ENCODE results near the gene AHR. TPM values are rescaled to one million over a fixed set of nuclear protein-coding genes. Genes with fewer than 3 reads are reported as not detected.

AHR gene
- total RNA-seq, 1 experiment from 2014 or later: 6.1 TPM

GRCh38 chr7:17293481-17293880, 5.0 kb upstream of the AHR start:
- H3K27me3 ChIP-seq (ENCODE audit: insufficient read depth, low read length): no peaks in the 10 kb centered on the region
- TF ChIP-seq CTCF (conservative IDR thresholded peaks at IDR 0.05): no peak
- H3K9me3 Mint-ChIP-seq: peaks cover 0 to 8% of the 10 kb centered on the region in 2 experiments; a peak in 1 of 5 replicates

More at GRCh38 chr7:17293481-17293880, 5.0 kb upstream of the AHR start:
- H3K79me2 ChIP-seq (ENCODE audit: insufficient read depth, low read length): no peaks in the 10 kb centered on the region
- H3K14ac ChIP-seq (ENCODE audit: insufficient read depth, low read length): no peak overlapping the region
- Mint-ChIP-seq H3K27me3 (ENCODE audit: low read depth) (peaks cover 27% of the 10 kb centered on the region), H3K27ac (no peak overlapping the region), H3K4me1 (peaks cover 0 to 3% of the 10 kb centered on the region in 2 experiments; a peak in 1 of 4 replicates), H3K36me3 (ENCODE audit: insufficient read depth in 1 of 3, low read depth in 3 of 3) (peaks cover 0 to 7% (median 3%) of the 10 kb centered on the region in 3 experiments; a peak in 4 of 7 replicates), H3K4me3 (no peak overlapping the region)
- no peak overlapping the region for H4K5ac ChIP-seq (ENCODE audit: insufficient read length, low read depth, low read length)
- no peak overlapping the region for H3K56ac ChIP-seq (ENCODE audit: insufficient read length, low read depth, low read length)
- no peak overlapping the region for H2BK5ac ChIP-seq (ENCODE audit: insufficient read length, low read length)
- H3K23ac ChIP-seq (ENCODE audit: insufficient read length, low read depth, low read length): no peak overlapping the region
- H3T11ph ChIP-seq (ENCODE audit: low read length): no peak overlapping the region
- H2AK5ac ChIP-seq (ENCODE audit: insufficient read length, low read length): no peak overlapping the region
- H4K8ac ChIP-seq (replicated peaks; ENCODE audit: insufficient read length, low read depth, low read length): no peak overlapping the region
- H4K20me1 ChIP-seq (ENCODE audit: control insufficient read depth, insufficient read depth, insufficient read length): no peaks in the 10 kb centered on the region
- no peaks in the 10 kb centered on the region for H3K9me3 ChIP-seq (ENCODE audit: control insufficient read depth, low read depth, low read length)
- no peak overlapping the region for H2BK12ac ChIP-seq (ENCODE audit: insufficient read length, low read depth, low read length)
- no peak overlapping the region for H4K91ac ChIP-seq (ENCODE audit: insufficient read length, low read depth, low read length)
- no peak for DNase-seq
- no peaks in the 10 kb centered on the region for H3K23me2 ChIP-seq (ENCODE audit: insufficient read length, low read depth, low read length, poor library complexity, severe bottlenecking)
- no peak overlapping the region for H2BK20ac ChIP-seq (ENCODE audit: low read depth, low read length, poor library complexity, severe bottlenecking)
- no peaks in the 10 kb centered on the region for H3K79me1 ChIP-seq (ENCODE audit: insufficient read depth, low read depth, low read length, poor library complexity, severe bottlenecking)
- H2BK15ac ChIP-seq (ENCODE audit: low read depth, low read length): no peak overlapping the region
- WGBS (ENCODE audit: extremely low coverage, insufficient read length, low lambda C conversion rate): no CpG with 5 or more reads among the region's 2 CpGs
- no peak overlapping the region for H3K27ac ChIP-seq (ENCODE audit: insufficient read length, low read depth, low read length)
- H3K4me1 ChIP-seq (ENCODE audit: insufficient read depth, low read length): no peaks in the 10 kb centered on the region
- H3K9ac ChIP-seq (ENCODE audit: extremely low read depth, insufficient read length, low read length): no peak overlapping the region
- no peak overlapping the region for H2BK120ac ChIP-seq (ENCODE audit: low read depth, low read length, poor library complexity, severe bottlenecking)
- H3K4me2 ChIP-seq (ENCODE audit: insufficient read depth, insufficient read length, low read length): no peak overlapping the region
- H3K18ac ChIP-seq (ENCODE audit: insufficient read length, low read depth, low read length): no peak overlapping the region
- no peak overlapping the region for H2AFZ ChIP-seq (ENCODE audit: low read length)
- H3K4ac ChIP-seq (ENCODE audit: low read depth, low read length): no peak overlapping the region

All from H9 (cell line).